GM23338 (cell line): ENCODE measurements around the gene NRCAM. TPM values are rescaled to one million over a fixed set of nuclear protein-coding genes. Genes with fewer than 3 reads are reported as not detected.

Experiments used
- ATAC-seq: fragments of 200-7000 bp; cut with Tn5 transposase; 3 replicates; pipeline ENCODE4 v1.9.1; 2020
- DNase-seq: peaks from one replicate; pipeline ENCODE4 v3.0.0-alpha.2; 2015; ENCODE audit warnings: low spot score
- H2AFZ ChIP-seq: fragments of 200-600 bp; sonication (generic); 2 replicates; pipeline ENCODE4 v1.8.0; 2016; ENCODE audit warnings: antibody characterized with exemption, mild to moderate bottlenecking, moderate library complexity
- H3F3A ChIP-seq: fragments of 200-600 bp; sonication (generic); replicated peaks from 2 replicates; pipeline ENCODE4 v1.8.0; 2017; ENCODE audit warnings: antibody characterized with exemption, mixed run types, low read depth
- H3K27ac ChIP-seq: fragments of 200-600 bp; sonication (generic); 2 replicates; pipeline ENCODE4 v1.6.1; 2016; ENCODE audit warnings: low read depth
- H3K27me3 ChIP-seq: fragments of 200-600 bp; sonication (generic); 2 replicates; pipeline ENCODE4 v1.8.0; 2016; ENCODE audit warnings: mild to moderate bottlenecking, mixed run types, moderate library complexity; ENCODE audit not compliant: insufficient read depth
- H3K36me3 ChIP-seq: fragments of 200-600 bp; sonication (generic); 2 replicates; pipeline ENCODE4 v1.8.0; 2016; ENCODE audit warnings: mild to moderate bottlenecking; ENCODE audit not compliant: insufficient read depth
- H3K4me1 ChIP-seq: fragments of 200-600 bp; sonication (generic); 2 replicates; pipeline ENCODE4 v1.8.0; 2016; ENCODE audit warnings: mild to moderate bottlenecking, moderate library complexity; ENCODE audit not compliant: insufficient read depth
- H3K4me2 ChIP-seq: fragments of 200-600 bp; sonication (generic); 2 replicates; pipeline ENCODE4 v1.7.1; 2017; ENCODE audit warnings: mixed run types
- H3K4me3 ChIP-seq: fragments of 200-600 bp; sonication (generic); 2 replicates; pipeline ENCODE4 v1.6.1; 2016; ENCODE audit warnings: mixed run types
- H3K79me2 ChIP-seq: fragments of 200-600 bp; sonication (generic); replicated peaks from 2 replicates; pipeline ENCODE4 v1.8.0; 2017; ENCODE audit warnings: mild to moderate bottlenecking; ENCODE audit not compliant: insufficient read depth
- H3K9me2 ChIP-seq: fragments of 200-600 bp; sonication (generic); 2 replicates; pipeline ENCODE4 v1.8.0; 2017; ENCODE audit not compliant: insufficient read depth
- H4K20me1 ChIP-seq: fragments of 200-600 bp; sonication (generic); replicated peaks from 2 replicates; pipeline ENCODE4 v1.8.0; 2017; ENCODE audit warnings: mild to moderate bottlenecking; ENCODE audit not compliant: insufficient read depth
- H3K27ac Mint-ChIP-seq: 2 replicates; pipeline ENCODE4 v1.8.0; 2020; ENCODE audit warnings: inconsistent platforms, mild to moderate bottlenecking, moderate library complexity, mixed read lengths
- H3K27me3 Mint-ChIP-seq: 3 replicates; pipeline ENCODE4 v1.8.0; 2022; ENCODE audit warnings: low read depth, mild to moderate bottlenecking, moderate library complexity, mixed read lengths, inconsistent platforms; ENCODE audit not compliant: insufficient read depth, poor library complexity
- H3K36me3 Mint-ChIP-seq: 3 replicates; pipeline ENCODE4 v1.8.0; 2021; ENCODE audit warnings: low read depth, mild to moderate bottlenecking, inconsistent platforms, moderate library complexity, mixed read lengths
- H3K4me1 Mint-ChIP-seq: 3 replicates; pipeline ENCODE4 v1.8.0; 2020; ENCODE audit warnings: mild to moderate bottlenecking, inconsistent platforms, mixed read lengths
- H3K4me3 Mint-ChIP-seq: 3 replicates; pipeline ENCODE4 v1.8.0; 2021; ENCODE audit warnings: moderate library complexity, mild to moderate bottlenecking, inconsistent platforms, mixed read lengths
- H3K9me3 Mint-ChIP-seq: 3 replicates; pipeline ENCODE4 v1.8.0; 2020; ENCODE audit warnings: moderate library complexity, mild to moderate bottlenecking, inconsistent platforms, mixed read lengths
- CREB1 ChIP-seq: fragments of 250-450 bp; sonication (Bioruptor Pico); IDR thresholded peaks from 2 replicates; pipeline ENCODE4 v1.5.0; 2020; ENCODE audit warnings: low read depth, mild to moderate bottlenecking, moderate library complexity
- EZH2 ChIP-seq: fragments of 200-600 bp; sonication (generic); IDR thresholded peaks from one replicate; pipeline ENCODE4 v1.8.0; 2017; ENCODE audit warnings: antibody characterized with exemption, mild to moderate bottlenecking, low read depth; ENCODE audit not compliant: unreplicated experiment
- EZH2phosphoT487 ChIP-seq: fragments of 200-600 bp; sonication (generic); IDR thresholded peaks from one replicate; pipeline ENCODE4 v1.8.1; 2018; ENCODE audit warnings: antibody characterized with exemption; ENCODE audit not compliant: unreplicated experiment
- JUNB ChIP-seq: IDR thresholded peaks from one replicate; pipeline ENCODE4 v1.6.1; 2016; ENCODE audit warnings: antibody characterized with exemption; ENCODE audit not compliant: unreplicated experiment
- NANOG ChIP-seq: IDR thresholded peaks from 2 replicates; pipeline ENCODE4 v1.6.1; 2016; ENCODE audit warnings: antibody characterized with exemption, borderline replicate concordance
- POLR2AphosphoS5 ChIP-seq: IDR thresholded peaks from 2 replicates; pipeline ENCODE4 v1.6.1; 2016; ENCODE audit warnings: antibody characterized with exemption, low read depth
- REST ChIP-seq: IDR thresholded peaks from one replicate; pipeline ENCODE4 v1.6.1; 2018; ENCODE audit warnings: antibody characterized with exemption; ENCODE audit not compliant: unreplicated experiment
- STAT1 ChIP-seq: IDR thresholded peaks from one replicate; pipeline ENCODE4 v1.6.1; 2016; ENCODE audit warnings: antibody characterized with exemption; ENCODE audit not compliant: unreplicated experiment
- ZNF114 ChIP-seq: fragments of 250-450 bp; sonication (Bioruptor Pico); IDR thresholded peaks from 2 replicates; pipeline ENCODE4 v1.5.0; 2020; ENCODE audit warnings: mild to moderate bottlenecking, moderate library complexity
- ZNF462 ChIP-seq: fragments of 250-450 bp; sonication (Bioruptor Pico); IDR thresholded peaks from 2 replicates; pipeline ENCODE4 v1.5.0; 2020; ENCODE audit warnings: mild to moderate bottlenecking, moderate library complexity
- polyA plus RNA-seq: library from polyadenylated mRNA; unstranded; fragments of >200 nt; fragmentation: Nextera tagmentation; extraction: Ambion mirVana; gene quantifications from 2 replicates; pipeline ENCODE4 v1.2.1, GENCODE V29; 2016
- total RNA-seq: library from RNA; depleted of rRNA; stranded (reverse); fragments of >200 nt; shearing (Covaris generic); gene quantifications from 2 replicates; pipeline ENCODE4 v1.2.3, GENCODE V29; 2014
- TF ChIP-seq, protein P1 (sequence below), 2 experiments: fragments of 200-600 bp in 1 of 2; sonication (generic) in 1 of 2; conservative IDR thresholded peaks; 2 replicates each; pipeline versions ENCODE4 v1.5.1 to v1.6.1; 2016 to 2017; ENCODE audit warnings: antibody characterized with exemption in 2 of 2, low read depth in 2 of 2, mild to moderate bottlenecking in 2 of 2, moderate library complexity in 1 of 2

NRCAM gene
- total and polyA plus RNA-seq, 2 experiments from 2014 or later: 2.5 to 6.8 TPM

DNA sequence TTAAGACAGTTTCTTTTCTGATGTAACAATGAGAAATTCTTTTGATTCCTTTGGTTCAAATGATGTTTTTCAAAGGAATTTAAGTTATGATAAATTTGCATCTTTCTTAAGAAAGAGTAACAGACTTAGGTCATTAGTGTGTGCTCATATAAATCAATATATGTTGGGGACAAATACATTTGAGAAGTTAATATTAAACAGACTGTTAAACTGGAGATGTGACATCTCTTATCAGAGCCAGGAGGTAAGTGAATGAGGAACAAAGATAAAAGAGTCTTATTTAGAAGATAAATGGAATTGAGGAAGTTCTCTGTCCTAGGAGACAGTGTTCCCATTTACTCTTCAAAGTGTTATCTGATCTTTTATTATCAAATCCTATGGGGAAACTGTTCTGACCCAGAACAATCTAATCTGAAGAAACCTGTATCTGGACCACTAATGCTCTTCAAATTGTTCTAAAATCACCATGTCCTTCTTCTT, 221.2 kb downstream of the NRCAM start:
- no peaks in the 10 kb centered on the region for H3K79me2 ChIP-seq
- Mint-ChIP-seq H3K9me3 (no peaks in the 10 kb centered on the region), H3K4me1 (peaks cover 47% of the 10 kb centered on the region), H3K4me3 (no peak overlapping the region), H3K27me3 (no peaks in the 10 kb centered on the region), H3K27ac (no peak overlapping the region), H3K36me3 (no peaks in the 10 kb centered on the region)
- H3K4me1 ChIP-seq: peaks cover 39% of the 10 kb centered on the region
- no peak overlapping the region for H3K27ac ChIP-seq
- ATAC-seq (no peak), DNase-seq (no peak)
- no peaks in the 10 kb centered on the region for H3K27me3 ChIP-seq
- H4K20me1 ChIP-seq: no peaks in the 10 kb centered on the region
- no peak overlapping the region for H2AFZ ChIP-seq
- H3K36me3 ChIP-seq: no peaks in the 10 kb centered on the region
- H3K9me2 ChIP-seq: no peaks in the 10 kb centered on the region
- no peaks in the 10 kb centered on the region for H3F3A ChIP-seq
- H3K4me3 ChIP-seq: no peak overlapping the region
- TF ChIP-seq ZNF114 (CRISPR knock-in tag) (no peak), CREB1 (CRISPR knock-in tag) (no peak), STAT1 (no peak), EZH2 (no peak), ZNF462 (no peak), NANOG (no peak), JUNB (no peak), REST (no peak), POLR2AphosphoS5 (no peak), EZH2phosphoT487 (no peak)
- TF ChIP-seq, protein P1, sequence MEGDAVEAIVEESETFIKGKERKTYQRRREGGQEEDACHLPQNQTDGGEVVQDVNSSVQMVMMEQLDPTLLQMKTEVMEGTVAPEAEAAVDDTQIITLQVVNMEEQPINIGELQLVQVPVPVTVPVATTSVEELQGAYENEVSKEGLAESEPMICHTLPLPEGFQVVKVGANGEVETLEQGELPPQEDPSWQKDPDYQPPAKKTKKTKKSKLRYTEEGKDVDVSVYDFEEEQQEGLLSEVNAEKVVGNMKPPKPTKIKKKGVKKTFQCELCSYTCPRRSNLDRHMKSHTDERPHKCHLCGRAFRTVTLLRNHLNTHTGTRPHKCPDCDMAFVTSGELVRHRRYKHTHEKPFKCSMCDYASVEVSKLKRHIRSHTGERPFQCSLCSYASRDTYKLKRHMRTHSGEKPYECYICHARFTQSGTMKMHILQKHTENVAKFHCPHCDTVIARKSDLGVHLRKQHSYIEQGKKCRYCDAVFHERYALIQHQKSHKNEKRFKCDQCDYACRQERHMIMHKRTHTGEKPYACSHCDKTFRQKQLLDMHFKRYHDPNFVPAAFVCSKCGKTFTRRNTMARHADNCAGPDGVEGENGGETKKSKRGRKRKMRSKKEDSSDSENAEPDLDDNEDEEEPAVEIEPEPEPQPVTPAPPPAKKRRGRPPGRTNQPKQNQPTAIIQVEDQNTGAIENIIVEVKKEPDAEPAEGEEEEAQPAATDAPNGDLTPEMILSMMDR (conservative IDR thresholded peaks at IDR 0.05; ENCODE audit: low read depth in 2 of 2): no peak
- no peak overlapping the region for H3K4me2 ChIP-seq
